Stimulated activated naive B cell treated with anti-CD40 and anti-IgM and Interleukin-4, amounts not matched to agents 10 μg/mL and 1 μg/mL and 100 μg/mL, for 72 hours (primary cell): ENCODE measurements around the gene INSIG1.

Source experiments
- ATAC-seq, 2 donors: fragments of 150-1000 bp; cut with Tn5 transposase; replicated peaks; 2 replicates each; pipeline ENCODE4 v1.10.0; 2021; ENCODE audit warnings: moderate library complexity in 1 of 2
- DNase-seq: peaks from one replicate; pipeline ENCODE4 v3.0.0; 2021
- H3K27ac Mint-ChIP-seq: one replicate; pipeline ENCODE4 v1.8.0; 2022; ENCODE audit warnings: mild to moderate bottlenecking, mixed read lengths
- H3K27me3 Mint-ChIP-seq, 2 donors: one replicate each; pipeline ENCODE4 v1.8.0; 2022; ENCODE audit warnings: mixed read lengths in 2 of 2
- H3K36me3 Mint-ChIP-seq, 2 donors: one replicate each; pipeline ENCODE4 v1.8.0; 2022; ENCODE audit warnings: mixed read lengths in 2 of 2, mild to moderate bottlenecking in 1 of 2
- H3K4me1 Mint-ChIP-seq, 2 donors: one replicate each; pipeline ENCODE4 v1.8.0; 2022; ENCODE audit warnings: mixed read lengths in 2 of 2, mild to moderate bottlenecking in 1 of 2
- H3K4me3 Mint-ChIP-seq, 2 donors: one replicate each; pipeline ENCODE4 v1.8.0; 2022; ENCODE audit warnings: mild to moderate bottlenecking in 2 of 2, mixed read lengths in 2 of 2, moderate library complexity in 1 of 2
- H3K9me3 Mint-ChIP-seq, 2 donors: one replicate each; pipeline ENCODE4 v1.8.0; 2022; ENCODE audit warnings: mixed read lengths in 2 of 2, mild to moderate bottlenecking in 1 of 2

The INSIG1 gene

DNA sequence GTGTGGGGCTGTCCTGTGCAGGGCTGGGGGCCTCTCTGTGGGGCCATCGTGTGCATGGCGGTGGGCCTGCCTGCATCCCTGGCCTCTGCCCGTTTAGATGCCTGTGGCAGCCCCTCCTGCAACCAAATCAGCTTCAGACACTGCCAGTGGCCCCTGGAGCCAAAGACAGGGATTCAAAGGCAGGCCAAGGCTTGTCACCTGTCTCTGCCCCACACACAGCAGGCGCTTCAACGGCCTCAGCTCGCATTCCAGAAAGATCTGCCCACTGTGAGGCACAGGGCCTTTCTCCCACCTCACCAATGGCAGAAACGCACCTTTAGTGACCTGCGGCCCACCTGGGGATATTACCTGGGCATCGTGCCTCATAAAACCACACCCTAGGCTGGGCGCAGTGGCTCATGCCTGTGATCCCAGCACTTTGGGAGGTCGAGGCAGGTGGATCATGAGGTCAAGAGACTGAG, 46.0 kb downstream of the INSIG1 start:
- Mint-ChIP-seq H3K4me3 (no peak overlapping the region), H3K9me3 (peaks cover 0 to 6% of the 10 kb centered on the region in 2 donors), H3K36me3 (no peaks in the 10 kb centered on the region), H3K27ac (no peak overlapping the region), H3K27me3 (peaks cover 6 to 10% of the 10 kb centered on the region in 2 donors), H3K4me1 (peaks cover 20 to 31% of the 10 kb centered on the region in 2 donors)
- no peak for ATAC-seq
- DNase-seq = no peak

DNA sequence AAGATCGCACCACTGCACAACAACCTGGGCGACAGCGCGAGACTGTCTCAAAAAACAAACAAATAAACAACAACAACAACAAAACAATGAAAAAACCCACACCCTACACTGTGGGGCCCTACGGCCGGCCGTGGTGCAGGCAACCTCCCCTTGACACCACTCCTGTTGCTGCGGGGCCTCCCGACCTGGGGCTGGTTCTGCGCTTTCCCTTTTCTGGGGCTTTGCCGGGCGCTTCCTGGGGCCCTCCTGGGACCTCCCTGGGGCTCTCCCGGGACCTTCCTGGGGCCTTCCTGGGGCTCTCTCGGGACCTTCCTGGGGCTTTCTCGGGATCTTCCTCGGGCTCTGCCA, 46.6 kb downstream of the INSIG1 start:
- peaks cover 6 to 10% of the 10 kb centered on the region in 2 donors for H3K27me3 Mint-ChIP-seq
- H3K36me3 Mint-ChIP-seq = no peaks in the 10 kb centered on the region
- H3K4me3 Mint-ChIP-seq = peak overlapping the region in 1 of 2 donors; percentile 75
- H3K27ac Mint-ChIP-seq = peak overlapping the region; percentile 20
- peaks cover 16 to 25% of the 10 kb centered on the region in 2 donors for H3K4me1 Mint-ChIP-seq
- ATAC-seq = peak; percentile 69 to 77
- H3K9me3 Mint-ChIP-seq = peaks cover 0 to 6% of the 10 kb centered on the region in 2 donors
- no peak for DNase-seq

DNA sequence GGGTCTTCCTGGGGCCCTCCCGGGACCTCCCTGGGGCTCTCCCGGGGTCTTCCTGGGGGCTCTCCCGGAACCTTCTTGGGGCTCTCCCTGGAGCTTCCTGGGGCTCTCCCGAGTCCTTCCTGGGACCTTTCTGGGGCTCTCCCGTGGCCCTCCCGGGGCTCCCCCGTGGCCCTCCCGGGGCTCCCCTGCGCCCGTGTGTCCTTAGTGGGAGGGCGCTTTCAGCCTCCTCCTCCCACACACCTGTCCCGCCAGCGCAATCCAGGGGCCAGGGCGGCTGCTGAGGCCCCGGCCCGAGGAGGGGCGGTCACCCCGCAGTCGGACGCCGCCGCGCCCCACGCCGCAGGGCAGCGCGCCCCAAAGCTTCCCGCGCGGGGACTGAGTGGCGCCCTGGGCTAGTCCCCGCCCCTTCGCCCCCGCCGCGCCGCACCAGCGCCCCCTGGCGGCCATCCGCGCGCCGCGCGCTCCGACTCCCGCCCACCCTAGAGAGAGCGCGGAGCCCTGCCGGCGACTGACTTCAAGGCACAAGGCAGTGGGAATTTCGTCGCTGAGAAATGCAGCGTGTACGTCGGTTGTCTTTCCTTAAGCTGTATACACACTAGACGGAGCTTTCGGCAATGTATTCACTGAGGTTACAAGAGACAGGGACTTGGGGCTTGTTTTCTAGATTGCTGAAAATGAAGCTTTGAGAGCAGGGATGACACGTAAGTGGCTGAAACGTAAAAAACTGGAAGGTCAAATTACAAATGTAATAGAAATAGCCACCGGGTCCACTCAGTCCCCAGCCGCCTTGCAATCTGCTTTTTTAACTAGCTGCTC, 47.1 kb downstream of the INSIG1 start:
- DNase-seq = peak; percentile 83
- peak; percentile 80 to 83 for ATAC-seq
- Mint-ChIP-seq H3K36me3 (no peaks in the 10 kb centered on the region), H3K27ac (peak overlapping the region; percentile 75), H3K4me1 (peaks cover 16 to 25% of the 10 kb centered on the region in 2 donors), H3K4me3 (peak overlapping the region; percentile 75 to 76), H3K9me3 (peaks cover 0 to 6% of the 10 kb centered on the region in 2 donors), H3K27me3 (peaks cover 8 to 10% of the 10 kb centered on the region in 2 donors)

GRCh38 chr7:155345490-155345889, 47.8 kb downstream of the INSIG1 start:
- H3K4me1 Mint-ChIP-seq = peaks cover 16 to 25% of the 10 kb centered on the region in 2 donors
- ATAC-seq = no peak
- peaks cover 9 to 10% of the 10 kb centered on the region in 2 donors for H3K27me3 Mint-ChIP-seq
- no peaks in the 10 kb centered on the region for H3K36me3 Mint-ChIP-seq
- no peak for DNase-seq
- peak overlapping the region in 1 of 2 donors; percentile 76 for H3K4me3 Mint-ChIP-seq
- peaks cover 0 to 6% of the 10 kb centered on the region in 2 donors for H3K9me3 Mint-ChIP-seq
- H3K27ac Mint-ChIP-seq = peak overlapping the region; percentile 75

GRCh38 chr7:155346285-155346684, 48.6 kb downstream of the INSIG1 start:
- H3K27ac Mint-ChIP-seq = no peak overlapping the region
- peaks cover 0 to 6% of the 10 kb centered on the region in 2 donors for H3K9me3 Mint-ChIP-seq
- ATAC-seq (no peak), DNase-seq (no peak)
- H3K4me3 Mint-ChIP-seq = no peak overlapping the region
- peaks cover 12 to 13% of the 10 kb centered on the region in 2 donors for H3K27me3 Mint-ChIP-seq
- H3K36me3 Mint-ChIP-seq = peaks cover 0 to 5% of the 10 kb centered on the region in 2 donors
- H3K4me1 Mint-ChIP-seq = peaks cover 12 to 25% of the 10 kb centered on the region in 2 donors

- Mint-ChIP-seq H3K9me3 (no peaks in the 10 kb centered on the region), H3K4me1 (peaks cover 7 to 15% of the 10 kb centered on the region in 2 donors), H3K27me3 (peaks cover 19 to 24% of the 10 kb centered on the region in 2 donors), H3K4me3 (no peak overlapping the region), H3K27ac (no peak overlapping the region), H3K36me3 (peaks cover 0 to 5% of the 10 kb centered on the region in 2 donors)
- DNase-seq (no peak), ATAC-seq (no peak)
Observed at GRCh38 chr7:155348806-155349205, 51.1 kb downstream of the INSIG1 start.

DNA sequence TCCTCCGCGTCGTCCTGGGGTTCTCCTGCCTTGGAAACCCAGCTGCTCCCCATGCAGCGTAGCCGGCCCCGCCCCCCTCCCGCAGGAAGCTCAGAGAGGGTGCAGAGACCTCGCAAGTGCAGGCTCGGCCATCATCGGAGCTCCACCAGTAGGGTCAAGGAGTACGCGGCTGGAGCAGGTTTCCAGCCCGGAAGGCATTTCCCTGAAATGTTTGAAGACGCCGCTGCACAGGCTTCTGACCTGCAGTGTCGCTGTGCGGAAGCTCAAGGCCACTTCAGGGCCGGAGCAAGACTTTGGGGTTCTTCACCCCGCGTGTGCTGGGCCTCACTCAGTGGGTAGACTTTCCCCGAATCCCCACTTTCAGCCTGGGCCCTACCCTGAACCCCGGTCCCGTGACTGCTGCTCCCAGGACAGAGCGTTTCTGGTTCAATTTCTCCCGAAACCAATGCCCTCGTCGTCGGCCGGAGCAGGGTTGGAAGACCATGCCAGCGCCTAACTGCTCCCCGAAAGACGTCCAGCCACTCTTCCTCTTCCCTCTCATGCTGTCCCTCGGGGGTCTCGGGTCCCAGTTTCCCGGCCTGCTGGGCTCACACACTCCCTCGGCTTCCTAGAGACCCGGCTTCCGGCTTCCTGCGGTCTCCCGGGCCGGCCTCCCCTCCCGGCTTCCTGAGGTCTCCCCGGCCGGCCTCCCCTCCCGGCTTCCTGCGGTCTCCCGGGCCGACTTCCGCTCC, 52.1 kb downstream of the INSIG1 start:
- no peak overlapping the region for H3K4me3 Mint-ChIP-seq
- H3K27ac Mint-ChIP-seq = no peak overlapping the region
- peaks cover 0 to 1% of the 10 kb centered on the region in 2 donors for H3K9me3 Mint-ChIP-seq
- H3K4me1 Mint-ChIP-seq = peaks cover 7 to 9% of the 10 kb centered on the region in 2 donors
- H3K36me3 Mint-ChIP-seq = peaks cover 0 to 5% of the 10 kb centered on the region in 2 donors
- DNase-seq (no peak), ATAC-seq (no peak)
- H3K27me3 Mint-ChIP-seq = peaks cover 26 to 28% of the 10 kb centered on the region in 2 donors

- Mint-ChIP-seq H3K27ac (no peak overlapping the region), H3K36me3 (peaks cover 0 to 5% of the 10 kb centered on the region in 2 donors), H3K4me3 (no peak overlapping the region), H3K4me1 (no peaks in the 10 kb centered on the region), H3K9me3 (peaks cover 0 to 1% of the 10 kb centered on the region in 2 donors), H3K27me3 (peaks cover 32 to 35% of the 10 kb centered on the region in 2 donors)
- ATAC-seq (no peak), DNase-seq (no peak)
Observed at GRCh38 chr7:155351120-155351870, 53.6 kb downstream of the INSIG1 start.

GRCh38 chr7:155352076-155352752, 54.5 kb downstream of the INSIG1 start:
- no peak overlapping the region for H3K27ac Mint-ChIP-seq
- peaks cover 0 to 5% of the 10 kb centered on the region in 2 donors for H3K36me3 Mint-ChIP-seq
- ATAC-seq = no peak
- H3K9me3 Mint-ChIP-seq = peaks cover 0 to 1% of the 10 kb centered on the region in 2 donors
- H3K4me3 Mint-ChIP-seq = no peak overlapping the region
- peaks cover 37 to 42% of the 10 kb centered on the region in 2 donors for H3K27me3 Mint-ChIP-seq
- no peak for DNase-seq
- peaks cover 3 to 7% of the 10 kb centered on the region in 2 donors for H3K4me1 Mint-ChIP-seq

- ATAC-seq (no peak), DNase-seq (no peak)
- Mint-ChIP-seq H3K9me3 (peaks cover 0 to 1% of the 10 kb centered on the region in 2 donors), H3K4me3 (no peak overlapping the region), H3K27me3 (peaks cover 38 to 45% of the 10 kb centered on the region in 2 donors), H3K4me1 (peaks cover 3 to 10% of the 10 kb centered on the region in 2 donors), H3K27ac (no peak overlapping the region), H3K36me3 (peaks cover 0 to 5% of the 10 kb centered on the region in 2 donors)
Observed at GRCh38 chr7:155352753-155353115, 55.1 kb downstream of the INSIG1 start.

DNA sequence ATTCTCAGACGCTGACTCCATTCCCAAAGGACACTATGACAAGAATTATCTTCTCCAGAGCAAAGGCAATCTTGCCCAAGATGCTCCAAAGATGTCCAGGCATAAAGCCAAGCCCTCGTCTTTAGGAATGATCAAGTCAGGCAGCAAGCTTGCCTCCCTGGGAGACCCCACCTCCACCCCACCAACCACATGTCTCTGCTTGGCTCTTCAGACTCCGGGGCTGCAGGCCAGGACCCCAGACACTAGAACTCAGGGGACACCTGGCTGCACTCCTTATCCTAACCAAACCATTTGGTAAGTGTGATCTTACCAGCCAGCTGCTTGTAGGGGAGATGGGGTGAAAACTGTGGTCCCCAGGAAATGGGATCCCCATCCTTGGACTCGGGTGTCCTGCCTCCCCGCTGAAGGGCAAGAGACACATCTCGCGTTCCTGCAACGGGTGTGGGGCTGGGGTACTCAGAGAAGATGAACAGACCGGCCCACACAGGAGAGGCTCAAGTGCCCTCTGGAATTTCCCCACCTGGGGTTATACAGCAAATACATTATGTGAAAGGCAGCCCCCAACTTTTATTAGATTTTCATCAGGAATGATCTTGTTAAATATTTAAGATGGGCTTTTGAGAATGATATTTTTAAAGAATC, 55.7 kb downstream of the INSIG1 start:
- peaks cover 0 to 1% of the 10 kb centered on the region in 2 donors for H3K9me3 Mint-ChIP-seq
- H3K4me3 Mint-ChIP-seq = no peak overlapping the region
- peaks cover 6 to 16% of the 10 kb centered on the region in 2 donors for H3K4me1 Mint-ChIP-seq
- no peak overlapping the region for H3K27ac Mint-ChIP-seq
- peaks cover 44 to 52% of the 10 kb centered on the region in 2 donors for H3K27me3 Mint-ChIP-seq
- DNase-seq = no peak
- H3K36me3 Mint-ChIP-seq = peaks cover 0 to 8% of the 10 kb centered on the region in 2 donors
- ATAC-seq = no peak

DNA sequence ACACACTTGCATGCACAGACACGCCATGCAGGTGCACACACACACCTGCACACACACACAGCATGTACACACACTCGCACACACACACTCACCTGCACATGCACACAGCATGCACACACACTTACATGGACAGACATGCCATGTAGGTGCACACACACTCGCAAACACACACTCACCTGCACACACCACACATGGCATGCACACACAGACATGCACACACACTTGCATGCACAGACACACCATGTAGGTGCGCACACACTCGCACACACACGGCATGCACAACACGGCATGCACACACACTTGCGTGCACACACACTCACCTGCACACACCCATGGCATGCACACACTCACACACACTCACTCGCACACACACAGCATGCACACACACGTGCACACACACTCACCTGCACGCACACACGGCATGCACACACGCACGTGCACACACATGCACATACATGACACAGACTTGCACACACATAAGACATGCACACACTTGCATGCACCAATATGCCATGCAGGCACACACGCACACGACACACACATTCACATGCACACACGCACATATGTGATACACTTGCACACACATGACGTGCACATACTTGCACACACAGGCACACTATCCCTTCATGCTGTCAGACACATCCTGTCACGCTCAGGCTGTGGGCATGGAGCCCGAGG, 56.8 kb downstream of the INSIG1 start:
- H3K36me3 Mint-ChIP-seq = peaks cover 0 to 8% of the 10 kb centered on the region in 2 donors
- peaks cover 10 to 23% of the 10 kb centered on the region in 2 donors for H3K4me1 Mint-ChIP-seq
- H3K27me3 Mint-ChIP-seq = peaks cover 50 to 60% of the 10 kb centered on the region in 2 donors
- no peak for ATAC-seq
- DNase-seq = no peak
- H3K4me3 Mint-ChIP-seq = no peak overlapping the region
- H3K9me3 Mint-ChIP-seq = peaks cover 0 to 1% of the 10 kb centered on the region in 2 donors
- no peak overlapping the region for H3K27ac Mint-ChIP-seq

- Mint-ChIP-seq H3K4me3 (no peak overlapping the region), H3K36me3 (peaks cover 0 to 8% of the 10 kb centered on the region in 2 donors), H3K27me3 (peaks cover 56 to 62% of the 10 kb centered on the region in 2 donors), H3K27ac (no peak overlapping the region), H3K9me3 (peaks cover 0 to 1% of the 10 kb centered on the region in 2 donors), H3K4me1 (peaks cover 16 to 29% of the 10 kb centered on the region in 2 donors)
- ATAC-seq (no peak), DNase-seq (no peak)
Observed at GRCh38 chr7:155355176-155355575, 57.5 kb downstream of the INSIG1 start.
